Coronary artery (tissue), 2 donors: ENCODE results near the gene STK35.

Experiments used
- DNase-seq: peaks from one replicate; pipeline ENCODE4 v3.0.0-alpha.2; 2017; ENCODE audit warnings: low spot score
- H3K27ac ChIP-seq, 2 donors: fragments of 200-600 bp; sonication (generic); one replicate each; pipeline ENCODE4 v1.5.1; 2016 to 2019
- H3K4me3 ChIP-seq: fragments of 200-600 bp; sonication (generic); 2 replicates; pipeline ENCODE4 v1.5.1; 2016; ENCODE audit warnings: mild to moderate bottlenecking, moderate library complexity
- CTCF ChIP-seq: fragments of 200-600 bp; sonication (generic); IDR thresholded peaks from one replicate; pipeline ENCODE4 v1.5.1; 2019; ENCODE audit warnings: antibody characterized with exemption

STK35 gene

GRCh38 chr20:2114990-2115681 is 13.5 kb downstream of the STK35 start:
- DNase-seq = no peak
- Histone ChIP-seq H3K4me3 (no peak overlapping the region), H3K27ac (no peak overlapping the region)
- TF ChIP-seq CTCF = no peak

GRCh38 chr20:2116170-2116940 is 14.7 kb downstream of the STK35 start:
- Histone ChIP-seq H3K4me3 (no peak overlapping the region), H3K27ac (no peak overlapping the region)
- DNase-seq = peak; percentile 11
- no peak for TF ChIP-seq CTCF

- H3K4me3 ChIP-seq = no peak overlapping the region
- TF ChIP-seq CTCF = no peak
- no peak overlapping the region for H3K27ac ChIP-seq
- no peak for DNase-seq
Observed at GRCh38 chr20:2118783-2119182, 17.2 kb downstream of the STK35 start.

- no peak overlapping the region for H3K4me3 ChIP-seq
- no peak for DNase-seq
- TF ChIP-seq CTCF = no peak
- no peak overlapping the region for H3K27ac ChIP-seq
Observed at GRCh38 chr20:2122936-2123335, 21.3 kb downstream of the STK35 start.

- no peak for TF ChIP-seq CTCF
- no peak overlapping the region for H3K27ac ChIP-seq
- no peak overlapping the region for H3K4me3 ChIP-seq
- DNase-seq = no peak
Observed at GRCh38 chr20:2123720-2124119, 22.1 kb downstream of the STK35 start.

GRCh38 chr20:2124564-2125213 is 23.1 kb downstream of the STK35 start:
- no peak overlapping the region for H3K4me3 ChIP-seq
- DNase-seq = no peak
- TF ChIP-seq CTCF = no peak
- no peak overlapping the region for H3K27ac ChIP-seq
